HCT116 (cell line): ENCODE results near the gene FRMPD4. TPM values are rescaled to one million over a fixed set of nuclear protein-coding genes. Genes with fewer than 3 reads are reported as not detected.

ENCODE experiments used
- ATAC-seq: fragments of 200-7000 bp; cut with Tn5 transposase; 2 replicates; pipeline ENCODE4 v1.9.1; 2020; ENCODE audit warnings: mild to moderate bottlenecking, moderate library complexity
- BruUV-seq: library from RNA; stranded (reverse); fragments of 400-500 nt; replicated peaks from 2 replicates; lab custom pipeline; 2021; lab: Mats Ljungman, UMichigan
- CTCF ChIA-PET: fragments of 300-600 bp; sonication (Branson Sonifier 250); formaldehyde crosslinking; loops from one replicate; lab custom pipeline; 2021; ENCODE audit warnings: antibody characterized with exemption; lab: Charles Lee
- POLR2A ChIA-PET: fragments of 300-600, 350-600 bp; sonication (Branson Sonifier 250); formaldehyde crosslinking; loops from one replicate; lab custom pipeline; 2021; ENCODE audit warnings: antibody characterized with exemption; lab: Charles Lee
- RAD21 ChIA-PET, 2 experiments: fragments of 300-600 bp; sonication (Branson Sonifier 250); formaldehyde crosslinking; loops; one replicate each; lab custom pipeline; 2023; ENCODE audit warnings: low total read pairs in 2 of 2; ENCODE audit not compliant: uncharacterized antibody in 2 of 2, unreplicated experiment in 2 of 2, low non-redundant PET in 1 of 2; lab: Charles Lee
- DNase-seq: peaks from one replicate; pipeline ENCODE4 v3.0.0-alpha.2; 2010; ENCODE audit warnings: low read depth, low spot score
- H2AFZ ChIP-seq: fragments of 200-600 bp; shearing (Covaris generic), sonication (generic); 2 replicates; pipeline ENCODE4 v1.6.1; 2017; ENCODE audit warnings: low read depth, mixed run types, mixed read lengths, antibody characterized with exemption, low read length; ENCODE audit not compliant: poor library complexity, severe bottlenecking
- H3K27ac ChIP-seq: 2 replicates; pipeline ENCODE4 v1.5.1; 2012; ENCODE audit warnings: low read depth, low read length
- H3K27me3 ChIP-seq: fragments of 200-600 bp; sonication (generic); 2 replicates; pipeline ENCODE4 v1.6.1; 2016; ENCODE audit warnings: mixed run types, low read length, mixed read lengths; ENCODE audit not compliant: insufficient read depth
- H3K36me3 ChIP-seq, 2 experiments: fragments of 200-500 bp in 1 of 2; fragments of 200-600 bp in 1 of 2; sonication (Bioruptor generic) in 1 of 2; sonication (generic) in 1 of 2; 2 replicates each; pipeline versions ENCODE4 v1.5.1 to v1.6.1; 2014 to 2016; ENCODE audit warnings: low read length in 2 of 2, inconsistent platforms in 1 of 2, mixed read lengths in 1 of 2, mixed run types in 1 of 2; ENCODE audit not compliant: insufficient read depth in 2 of 2, control insufficient read depth in 1 of 2
- H3K4me1 ChIP-seq, 2 experiments: fragments of 200-600 bp in 1 of 2; sonication (generic) in 1 of 2; 2 replicates each; pipeline versions ENCODE4 v1.5.1 to v1.6.1; 2012 to 2017; ENCODE audit warnings: low read length in 2 of 2, inconsistent platforms in 1 of 2, mild to moderate bottlenecking in 1 of 2, mixed read lengths in 1 of 2, mixed run types in 1 of 2, moderate library complexity in 1 of 2; ENCODE audit not compliant: insufficient read depth in 2 of 2, control insufficient read depth in 1 of 2
- H3K4me2 ChIP-seq: fragments of 200-600 bp; sonication (generic); 2 replicates; pipeline ENCODE4 v1.6.1; 2017; ENCODE audit warnings: mixed run types, low read length, mixed read lengths
- H3K4me3 ChIP-seq, 2 experiments: fragments of 200-600 bp in 1 of 2; sonication (generic) in 1 of 2; replicated peaks in 1 of 2; 2 replicates each; pipeline ENCODE4 v1.5.1; 2011 to 2016; ENCODE audit warnings: low read length in 2 of 2, control low read depth in 1 of 2, low read depth in 1 of 2, mild to moderate bottlenecking in 1 of 2, mixed read lengths in 1 of 2, mixed run types in 1 of 2
- H3K79me2 ChIP-seq: fragments of 200-600 bp; sonication (generic); 2 replicates; pipeline ENCODE4 v1.6.1; 2017; ENCODE audit warnings: mild to moderate bottlenecking, mixed run types, low read length, moderate library complexity, mixed read lengths; ENCODE audit not compliant: insufficient read depth
- H3K9ac ChIP-seq: fragments of 200-600 bp; sonication (generic); 2 replicates; pipeline ENCODE4 v1.6.1; 2016; ENCODE audit warnings: low read length, mixed read lengths
- H3K9me2 ChIP-seq: fragments of 200-600 bp; sonication (generic), shearing (Covaris generic); 2 replicates; pipeline ENCODE4 v1.6.1; 2017; ENCODE audit warnings: mixed run types, mild to moderate bottlenecking, moderate library complexity; ENCODE audit not compliant: insufficient read depth
- H3K9me3 ChIP-seq, 2 experiments: fragments of 200-500 bp in 1 of 2; fragments of 200-600 bp in 1 of 2; sonication (Bioruptor generic) in 1 of 2; sonication (generic) in 1 of 2; 2 replicates each; pipeline ENCODE4 v1.6.1; 2014 to 2017; ENCODE audit warnings: low read length in 2 of 2, mixed read lengths in 2 of 2, inconsistent platforms in 1 of 2, low read depth in 1 of 2, mild to moderate bottlenecking in 1 of 2, mixed run types in 1 of 2, moderate library complexity in 1 of 2; ENCODE audit not compliant: control insufficient read depth in 1 of 2, insufficient read depth in 1 of 2
- H4K20me1 ChIP-seq: fragments of 200-600 bp; sonication (generic), shearing (Covaris generic); 2 replicates; pipeline ENCODE4 v1.6.1; 2017; ENCODE audit warnings: mixed run types, mild to moderate bottlenecking, moderate library complexity; ENCODE audit not compliant: insufficient read depth
- CBX3 ChIP-seq: IDR thresholded peaks from 2 replicates; pipeline ENCODE4 v1.6.1; 2012; ENCODE audit warnings: low read depth
- CEBPB ChIP-seq: IDR thresholded peaks from 2 replicates; pipeline ENCODE4 v1.6.1; 2012; ENCODE audit warnings: low read depth
- EGR1 ChIP-seq: IDR thresholded peaks from 2 replicates; pipeline ENCODE4 v1.6.1; 2012; ENCODE audit warnings: low read depth
- EZH2 ChIP-seq: fragments of 200-600 bp; sonication (generic); IDR thresholded peaks from 2 replicates; pipeline ENCODE4 v1.6.1; 2017; ENCODE audit warnings: antibody characterized with exemption, mixed run types
- EZH2phosphoT487 ChIP-seq: fragments of 200-600 bp; IDR thresholded peaks from 2 replicates; pipeline ENCODE4 v1.6.1; 2018; ENCODE audit warnings: antibody characterized with exemption, borderline replicate concordance
- FOSL1 ChIP-seq: IDR thresholded peaks from 2 replicates; pipeline ENCODE4 v1.6.1; 2012; ENCODE audit warnings: low read depth
- JUND ChIP-seq: IDR thresholded peaks from 2 replicates; pipeline ENCODE4 v1.6.1; 2012
- MAX ChIP-seq: IDR thresholded peaks from 2 replicates; pipeline ENCODE4 v1.6.1; 2012
- POLR2A ChIP-seq: IDR thresholded peaks from 2 replicates; pipeline ENCODE4 v1.7.0; 2011; ENCODE audit warnings: borderline replicate concordance; ENCODE audit not compliant: insufficient read depth, insufficient read length; ENCODE audit errors: extremely low read depth
- POLR2AphosphoS5 ChIP-seq: IDR thresholded peaks from 2 replicates; pipeline ENCODE4 v1.6.1; 2011; ENCODE audit warnings: mild to moderate bottlenecking, low read depth, low read length, moderate library complexity
- REST ChIP-seq: IDR thresholded peaks from 2 replicates; pipeline ENCODE4 v1.6.1; 2012; ENCODE audit warnings: low read depth
- SIN3A ChIP-seq: IDR thresholded peaks from 2 replicates; pipeline ENCODE4 v1.6.1; 2012; ENCODE audit warnings: low read depth
- SP1 ChIP-seq: IDR thresholded peaks from 2 replicates; pipeline ENCODE4 v1.6.1; 2012; ENCODE audit warnings: low read depth
- SRF ChIP-seq: IDR thresholded peaks from 2 replicates; pipeline ENCODE4 v1.6.1; 2012; ENCODE audit warnings: low read depth
- TCF7L2 ChIP-seq: IDR thresholded peaks from 2 replicates; pipeline ENCODE4 v1.7.0; 2011; ENCODE audit warnings: borderline replicate concordance, inconsistent platforms; ENCODE audit not compliant: insufficient read depth, insufficient read length; ENCODE audit errors: extremely low read depth
- YY1 ChIP-seq: IDR thresholded peaks from 2 replicates; pipeline ENCODE4 v1.6.1; 2011; ENCODE audit warnings: low read length, low read depth, moderate library complexity, mild to moderate bottlenecking; ENCODE audit not compliant: insufficient replicate concordance; ENCODE audit errors: extremely low read depth
- ZFX ChIP-seq: fragments of 450-650 bp; IDR thresholded peaks from 2 replicates; pipeline ENCODE4 v1.6.1; 2017
- ZNF274 ChIP-seq: fragments of 200-500 bp; sonication (Bioruptor generic); IDR thresholded peaks from 2 replicates; pipeline ENCODE4 v1.6.1; 2014; ENCODE audit warnings: mild to moderate bottlenecking, low read depth, low read length, inconsistent platforms
- intact Hi-C: fragments of 100-400 bp; cut with micrococcal nuclease; formaldehyde crosslinking; loops from 2 replicates; pipeline ENCODE4 v1.10.0; 2022
- total RNA-seq: library from RNA; stranded (reverse); gene quantifications from one replicate; pipeline ENCODE4 v1.2.1, GENCODE V29; 2021; ENCODE audit not compliant: unreplicated experiment
- TF ChIP-seq, protein P1 (sequence below): IDR thresholded peaks from 2 replicates; pipeline ENCODE4 v1.6.1; 2011; ENCODE audit warnings: mild to moderate bottlenecking, low read length, moderate library complexity; ENCODE audit not compliant: insufficient replicate concordance; ENCODE audit errors: extremely low read depth
- TF ChIP-seq, protein P2 (sequence below): IDR thresholded peaks from 2 replicates; pipeline ENCODE4 v1.6.1; 2012
- TF ChIP-seq, protein P3 (sequence below), 3 experiments: fragments of 200-600 bp in 1 of 3; sonication (generic) in 1 of 3; IDR thresholded peaks in 2 of 3; conservative IDR thresholded peaks in 1 of 3; 2 replicates each; pipeline ENCODE4 v1.5.1; 2012 to 2017; ENCODE audit warnings: low read depth in 2 of 3, low read length in 2 of 3, antibody characterized with exemption in 1 of 3, borderline replicate concordance in 1 of 3, control low read depth in 1 of 3, mild to moderate bottlenecking in 1 of 3, mixed read lengths in 1 of 3, mixed run types in 1 of 3, moderate library complexity in 1 of 3; ENCODE audit not compliant: insufficient read depth in 1 of 3

The FRMPD4 gene
- total RNA-seq, 1 experiment from 2014 or later: not detected

- Histone ChIP-seq H4K20me1 (no peaks in the 10 kb centered on the region), H2AFZ (no peak overlapping the region), H3K79me2 (no peaks in the 10 kb centered on the region), H3K9me3 (no peaks in the 10 kb centered on the region), H3K4me1 (peaks cover 4 to 14% of the 10 kb centered on the region in 2 experiments), H3K9ac (no peak overlapping the region), H3K9me2 (no peaks in the 10 kb centered on the region), H3K4me2 (peak overlapping the region; percentile 55), H3K27me3 (no peaks in the 10 kb centered on the region), H3K36me3 (no peaks in the 10 kb centered on the region), H3K27ac (no peak overlapping the region), H3K4me3 (no peak overlapping the region)
- ATAC-seq: peak; percentile 63; the same call in 1 of the 2 replicates
- ChIA-PET POLR2A (no interaction called here), RAD21 (no interaction called here), CTCF (interaction anchor here (0.9 kb wide), 1 partner anchor 30 kb away, joined by 4 read pairs; no protein-coding TSS in a partner anchor)
- intact Hi-C loops: no loop called here
- BruUV-seq: no TSS peak
- peak; percentile 47 for DNase-seq
- peak; percentile 69 for TF ChIP-seq FOSL1
- TF ChIP-seq ZFX: no peak
- TF ChIP-seq EZH2phosphoT487: no peak
- no peak for TF ChIP-seq REST
- TF ChIP-seq, protein P1, sequence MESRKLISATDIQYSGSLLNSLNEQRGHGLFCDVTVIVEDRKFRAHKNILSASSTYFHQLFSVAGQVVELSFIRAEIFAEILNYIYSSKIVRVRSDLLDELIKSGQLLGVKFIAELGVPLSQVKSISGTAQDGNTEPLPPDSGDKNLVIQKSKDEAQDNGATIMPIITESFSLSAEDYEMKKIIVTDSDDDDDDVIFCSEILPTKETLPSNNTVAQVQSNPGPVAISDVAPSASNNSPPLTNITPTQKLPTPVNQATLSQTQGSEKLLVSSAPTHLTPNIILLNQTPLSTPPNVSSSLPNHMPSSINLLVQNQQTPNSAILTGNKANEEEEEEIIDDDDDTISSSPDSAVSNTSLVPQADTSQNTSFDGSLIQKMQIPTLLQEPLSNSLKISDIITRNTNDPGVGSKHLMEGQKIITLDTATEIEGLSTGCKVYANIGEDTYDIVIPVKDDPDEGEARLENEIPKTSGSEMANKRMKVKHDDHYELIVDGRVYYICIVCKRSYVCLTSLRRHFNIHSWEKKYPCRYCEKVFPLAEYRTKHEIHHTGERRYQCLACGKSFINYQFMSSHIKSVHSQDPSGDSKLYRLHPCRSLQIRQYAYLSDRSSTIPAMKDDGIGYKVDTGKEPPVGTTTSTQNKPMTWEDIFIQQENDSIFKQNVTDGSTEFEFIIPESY: no peak
- TF ChIP-seq SRF: 0 out of 2 replicates have a peak, but pooled peaks have one; percentile 42
- TF ChIP-seq ZNF274: no peak
- peak; percentile 22; the same call in 1 of the 2 replicates for TF ChIP-seq POLR2AphosphoS5
- TF ChIP-seq MAX: no peak
- TF ChIP-seq CBX3: peak; percentile 25; the same call in 1 of the 2 replicates
- no peak for TF ChIP-seq POLR2A
- peak; percentile 76 for TF ChIP-seq EGR1
- peak; percentile 72 for TF ChIP-seq SP1
- TF ChIP-seq, protein P2, sequence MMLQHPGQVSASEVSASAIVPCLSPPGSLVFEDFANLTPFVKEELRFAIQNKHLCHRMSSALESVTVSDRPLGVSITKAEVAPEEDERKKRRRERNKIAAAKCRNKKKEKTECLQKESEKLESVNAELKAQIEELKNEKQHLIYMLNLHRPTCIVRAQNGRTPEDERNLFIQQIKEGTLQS: no peak
- TF ChIP-seq CEBPB: no peak
- TF ChIP-seq, protein P3, sequence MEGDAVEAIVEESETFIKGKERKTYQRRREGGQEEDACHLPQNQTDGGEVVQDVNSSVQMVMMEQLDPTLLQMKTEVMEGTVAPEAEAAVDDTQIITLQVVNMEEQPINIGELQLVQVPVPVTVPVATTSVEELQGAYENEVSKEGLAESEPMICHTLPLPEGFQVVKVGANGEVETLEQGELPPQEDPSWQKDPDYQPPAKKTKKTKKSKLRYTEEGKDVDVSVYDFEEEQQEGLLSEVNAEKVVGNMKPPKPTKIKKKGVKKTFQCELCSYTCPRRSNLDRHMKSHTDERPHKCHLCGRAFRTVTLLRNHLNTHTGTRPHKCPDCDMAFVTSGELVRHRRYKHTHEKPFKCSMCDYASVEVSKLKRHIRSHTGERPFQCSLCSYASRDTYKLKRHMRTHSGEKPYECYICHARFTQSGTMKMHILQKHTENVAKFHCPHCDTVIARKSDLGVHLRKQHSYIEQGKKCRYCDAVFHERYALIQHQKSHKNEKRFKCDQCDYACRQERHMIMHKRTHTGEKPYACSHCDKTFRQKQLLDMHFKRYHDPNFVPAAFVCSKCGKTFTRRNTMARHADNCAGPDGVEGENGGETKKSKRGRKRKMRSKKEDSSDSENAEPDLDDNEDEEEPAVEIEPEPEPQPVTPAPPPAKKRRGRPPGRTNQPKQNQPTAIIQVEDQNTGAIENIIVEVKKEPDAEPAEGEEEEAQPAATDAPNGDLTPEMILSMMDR (IDR thresholded peaks at IDR 0.05 in 2 of 3, conservative IDR thresholded peaks at IDR 0.05 in 1 of 3; ENCODE audit: borderline replicate concordance in 1 of 3, insufficient read depth in 1 of 3, low read depth in 2 of 3, low read length in 2 of 3): no peak
- no peak for TF ChIP-seq YY1
- no peak for TF ChIP-seq TCF7L2
- TF ChIP-seq JUND: peak; percentile 79
- 0 out of 2 replicates have a peak, but pooled peaks have one; percentile 12 for TF ChIP-seq SIN3A
- TF ChIP-seq EZH2: no peak
Measured at GRCh38 chrX:12741416-12741815, 603.1 kb downstream of the FRMPD4 start.
